H7 (cell line): ENCODE measurements around the gene SLC25A45. TPM values are rescaled to one million over a fixed set of nuclear protein-coding genes. Genes with fewer than 3 reads are reported as not detected.

ENCODE experiments used
- DNase-seq: peaks from one replicate; pipeline ENCODE4 v3.0.0; 2012
- H3K27me3 ChIP-seq: 2 replicates; pipeline ENCODE4 v1.6.0; 2011; ENCODE audit warnings: mild to moderate bottlenecking, low read length; ENCODE audit not compliant: control insufficient read depth, insufficient read depth
- H3K36me3 ChIP-seq: replicated peaks from 2 replicates; pipeline ENCODE4 v1.5.1; 2011; ENCODE audit warnings: low read length; ENCODE audit not compliant: control insufficient read depth, insufficient read depth
- H3K4me3 ChIP-seq: 2 replicates; pipeline ENCODE4 v1.5.1; 2011; ENCODE audit warnings: low read depth, mild to moderate bottlenecking, control low read depth, low read length, moderate library complexity; ENCODE audit not compliant: insufficient read depth
- total RNA-seq: library from RNA; depleted of rRNA; stranded (reverse); fragments of >200 nt; shearing (Covaris generic); gene quantifications from 2 replicates; pipeline ENCODE4 v1.2.3, GENCODE V29; 2014

SLC25A45 gene
- total RNA-seq, 1 experiment from 2014 or later: 0.73 TPM

DNA sequence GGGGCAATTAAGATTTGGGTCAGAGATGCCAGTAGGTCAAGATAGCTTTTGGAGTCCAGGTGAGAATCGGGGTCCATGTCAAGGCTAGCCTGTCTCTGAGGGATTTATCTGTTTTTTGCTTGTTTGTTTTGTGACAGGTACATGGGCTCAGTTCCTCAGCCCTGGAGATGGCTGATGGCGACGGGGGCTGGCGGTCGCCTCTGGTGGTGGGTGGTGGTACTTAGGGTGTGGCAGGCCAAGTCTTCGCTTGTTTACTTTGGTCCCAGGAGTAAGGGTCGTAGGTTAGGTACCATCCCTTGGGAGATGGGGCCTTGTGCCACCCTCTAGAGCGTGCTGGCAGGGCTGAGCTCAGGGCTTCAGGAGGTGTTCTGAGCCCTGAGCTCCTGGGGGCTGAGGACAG lies 4.7 kb downstream of the SLC25A45 start:
- Histone ChIP-seq H3K4me3 (no peak overlapping the region), H3K36me3 (no peaks in the 10 kb centered on the region), H3K27me3 (no peaks in the 10 kb centered on the region)
- peak; percentile 60 for DNase-seq

DNA sequence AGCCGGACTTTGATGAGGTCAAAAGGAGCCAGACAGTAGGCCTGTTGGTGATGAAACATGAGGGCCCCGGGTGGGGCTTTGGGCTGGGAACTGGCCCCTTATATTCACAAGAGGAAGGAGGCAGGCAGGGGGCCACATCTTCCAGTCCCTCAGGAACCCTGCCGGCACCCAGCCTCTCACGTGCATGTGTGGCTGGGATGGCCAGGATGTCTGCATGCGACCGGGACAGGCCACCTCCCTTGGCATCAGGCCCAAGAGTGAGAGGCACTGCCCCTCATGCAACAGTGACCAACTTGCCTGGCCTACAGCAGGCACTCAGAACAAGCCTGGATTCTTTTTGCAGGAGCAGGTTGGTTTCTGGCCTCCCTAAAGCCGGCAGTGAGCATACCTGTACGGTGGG lies 5.4 kb downstream of the SLC25A45 start:
- H3K4me3 ChIP-seq: no peak overlapping the region
- no peaks in the 10 kb centered on the region for H3K36me3 ChIP-seq
- no peak for DNase-seq
- H3K27me3 ChIP-seq: no peaks in the 10 kb centered on the region

DNA sequence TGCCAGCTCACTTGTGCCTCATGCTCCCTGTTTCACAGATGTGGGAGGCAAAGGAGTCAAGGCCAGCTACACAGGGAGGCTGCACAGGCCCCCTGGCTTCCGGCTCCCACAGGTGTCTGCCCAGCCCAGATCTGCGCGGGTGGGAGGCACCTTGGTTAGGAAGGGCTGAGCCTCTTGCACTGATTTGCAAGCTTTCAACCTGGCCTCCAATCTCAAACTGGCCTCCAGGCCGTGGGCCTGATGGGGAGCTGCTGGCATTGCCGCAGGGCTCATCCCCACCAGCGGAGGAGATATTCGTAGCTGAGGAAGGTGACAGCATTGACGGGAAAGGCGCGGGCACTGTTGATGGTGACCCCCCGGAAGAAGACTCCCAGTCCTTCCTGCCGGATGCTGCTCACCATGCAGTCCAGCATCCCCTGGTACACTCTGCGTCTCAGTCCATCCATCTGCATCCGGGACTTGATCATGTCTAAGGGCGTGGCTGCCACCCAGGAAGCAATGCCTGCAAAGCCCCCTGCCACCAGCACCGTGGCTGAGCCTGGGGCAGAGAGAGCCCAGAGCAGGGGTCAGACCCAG lies 6.2 kb downstream of the SLC25A45 start:
- H3K36me3 ChIP-seq: no peaks in the 10 kb centered on the region
- H3K4me3 ChIP-seq: no peak overlapping the region
- H3K27me3 ChIP-seq: no peaks in the 10 kb centered on the region
- DNase-seq: peak; percentile 35

DNA sequence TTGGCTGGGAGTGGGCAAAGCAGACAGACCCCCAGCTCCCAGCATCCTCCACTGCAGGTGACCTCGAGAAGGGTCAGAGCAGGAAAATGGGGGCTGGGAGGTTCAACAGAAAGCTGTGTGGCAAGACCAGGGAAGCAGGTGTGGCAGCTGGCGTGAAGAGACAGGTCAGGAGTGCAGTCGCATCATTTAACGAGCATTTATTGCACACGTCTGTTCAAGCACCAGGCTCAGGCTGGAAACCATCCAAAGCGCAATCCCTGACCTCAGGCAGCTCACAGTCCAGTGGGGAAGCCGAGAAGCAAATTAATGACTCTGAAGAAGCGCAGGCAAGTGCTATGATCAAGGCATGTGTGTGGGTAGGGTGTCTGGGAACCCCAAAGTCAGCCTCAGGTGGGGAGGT lies 7.4 kb downstream of the SLC25A45 start:
- DNase-seq: no peak
- H3K27me3 ChIP-seq: no peaks in the 10 kb centered on the region
- H3K36me3 ChIP-seq: no peaks in the 10 kb centered on the region
- no peak overlapping the region for H3K4me3 ChIP-seq

DNA sequence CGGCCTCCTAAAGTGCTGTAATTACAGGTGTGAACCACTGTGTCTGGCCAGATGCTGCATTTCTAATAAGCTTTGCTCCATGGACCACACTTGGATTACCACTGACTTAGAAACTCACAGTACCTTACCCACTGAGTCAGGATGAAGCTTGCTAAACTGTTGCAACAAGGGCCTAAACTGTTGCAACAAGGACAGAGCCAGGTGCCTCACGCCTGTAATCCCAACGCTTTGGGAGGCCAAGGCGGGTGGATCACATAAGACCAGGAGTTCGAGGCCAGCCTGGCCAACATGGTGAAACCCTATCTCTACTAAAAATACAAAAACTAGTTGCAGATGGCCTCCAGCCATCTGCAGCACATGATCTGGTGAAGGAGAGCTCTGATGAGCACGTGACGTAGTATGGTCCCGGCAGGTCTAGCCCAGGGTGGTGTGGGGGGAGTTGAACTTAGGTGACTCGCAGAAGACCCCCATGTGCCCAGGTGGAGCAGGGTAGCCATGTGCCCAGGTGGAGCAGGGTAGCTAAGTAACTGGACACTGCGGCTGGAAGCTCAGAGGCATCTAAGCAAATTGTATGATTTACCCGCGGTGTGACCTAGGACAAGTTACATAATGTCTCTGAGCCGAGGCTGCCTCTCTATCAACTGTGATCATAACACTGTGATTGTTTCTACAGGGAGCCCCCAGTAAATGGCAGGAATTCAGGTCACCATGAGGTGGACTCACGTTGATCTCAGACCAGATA lies 8.4 kb downstream of the SLC25A45 start:
- Histone ChIP-seq H3K27me3 (no peaks in the 10 kb centered on the region), H3K36me3 (no peaks in the 10 kb centered on the region), H3K4me3 (no peak overlapping the region)
- DNase-seq: no peak

DNA sequence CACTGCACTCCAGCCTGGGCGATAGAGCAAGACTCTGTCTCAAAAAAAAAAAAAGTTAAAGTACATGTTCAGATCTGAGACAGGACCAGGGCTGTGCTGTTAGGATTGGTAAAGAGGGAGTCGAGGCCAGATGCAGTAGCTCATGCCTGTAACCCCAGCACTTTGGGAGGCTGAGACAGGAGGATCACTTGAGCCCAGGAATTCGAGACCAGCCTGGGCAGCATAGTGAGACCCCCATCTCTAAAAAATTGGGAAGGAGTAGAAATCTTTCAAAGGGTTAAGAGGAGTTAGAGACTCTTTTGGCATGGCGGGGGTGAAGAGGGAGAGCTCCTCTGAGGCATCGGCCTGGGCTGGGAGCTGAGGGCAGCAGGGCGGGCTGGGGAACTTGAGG lies 11.8 kb downstream of the SLC25A45 start:
- no peak for DNase-seq
- Histone ChIP-seq H3K27me3 (no peaks in the 10 kb centered on the region), H3K4me3 (no peak overlapping the region), H3K36me3 (no peaks in the 10 kb centered on the region)

DNA sequence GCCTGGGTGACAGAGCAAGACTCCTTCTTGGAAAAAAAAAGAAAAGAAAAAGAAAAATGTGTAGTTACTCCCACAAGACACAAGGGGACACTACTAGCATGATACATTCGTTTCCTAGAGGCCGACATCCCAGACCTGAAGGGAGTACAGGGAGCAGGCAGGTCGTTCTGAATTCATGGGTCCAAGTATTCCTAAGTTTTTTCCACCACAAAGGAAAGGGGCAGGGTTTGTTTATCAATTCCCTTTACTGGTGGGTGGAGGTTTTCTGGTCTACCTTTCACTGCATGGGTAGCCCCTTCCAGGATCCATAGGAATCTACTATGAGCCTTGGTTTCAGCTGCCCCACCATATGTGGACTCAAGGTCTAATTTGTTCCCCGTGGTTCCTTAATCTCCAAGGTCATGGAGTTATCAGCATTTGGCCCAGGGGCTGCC lies 16.1 kb downstream of the SLC25A45 start:
- Histone ChIP-seq H3K36me3 (no peaks in the 10 kb centered on the region), H3K4me3 (no peak overlapping the region), H3K27me3 (no peaks in the 10 kb centered on the region)
- peak; percentile 94 for DNase-seq

DNA sequence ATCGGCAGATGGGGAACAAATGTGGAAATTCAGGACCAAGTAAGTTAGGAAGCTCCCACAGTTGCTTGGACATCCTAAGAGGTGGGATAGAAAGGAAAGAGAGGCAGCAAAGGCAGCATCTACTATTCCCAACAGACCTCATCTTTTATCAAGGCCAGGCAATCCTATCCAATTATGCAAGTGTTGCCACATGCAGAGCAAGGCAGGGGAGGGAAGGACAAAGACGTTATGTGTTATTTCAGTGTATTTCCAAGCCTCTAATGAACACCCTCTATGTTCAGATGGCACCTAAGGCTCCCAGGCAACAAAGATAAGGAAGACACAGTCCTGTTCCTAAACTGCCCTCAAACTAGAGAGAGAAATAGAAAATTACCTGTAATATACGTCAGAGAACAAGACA lies 18.7 kb downstream of the SLC25A45 start:
- no peak for DNase-seq
- no peaks in the 10 kb centered on the region for H3K27me3 ChIP-seq
- no peak overlapping the region for H3K4me3 ChIP-seq
- no peaks in the 10 kb centered on the region for H3K36me3 ChIP-seq

DNA sequence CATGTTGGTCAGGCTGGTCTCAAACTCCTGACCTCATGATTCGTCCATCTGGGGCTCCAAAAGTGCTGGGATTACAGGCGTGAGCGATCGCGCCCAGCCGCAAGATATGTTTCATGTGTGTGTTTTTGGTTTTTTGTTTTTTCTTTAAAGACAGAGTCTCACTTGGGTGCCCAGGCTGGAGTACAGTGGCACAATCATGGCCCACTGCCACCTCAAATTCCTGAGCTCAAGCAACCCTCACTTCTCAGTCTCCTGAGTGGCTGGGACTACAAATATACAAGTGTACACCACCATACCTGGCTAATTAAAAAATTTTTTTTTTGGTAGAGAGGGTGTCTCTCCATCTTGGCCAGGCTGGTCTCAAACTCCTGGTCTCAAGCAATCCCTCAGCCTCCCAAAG lies 19.5 kb downstream of the SLC25A45 start:
- no peak for DNase-seq
- H3K27me3 ChIP-seq: no peaks in the 10 kb centered on the region; the same call in 1 of the 2 replicates
- no peaks in the 10 kb centered on the region for H3K36me3 ChIP-seq
- H3K4me3 ChIP-seq: no peak overlapping the region

DNA sequence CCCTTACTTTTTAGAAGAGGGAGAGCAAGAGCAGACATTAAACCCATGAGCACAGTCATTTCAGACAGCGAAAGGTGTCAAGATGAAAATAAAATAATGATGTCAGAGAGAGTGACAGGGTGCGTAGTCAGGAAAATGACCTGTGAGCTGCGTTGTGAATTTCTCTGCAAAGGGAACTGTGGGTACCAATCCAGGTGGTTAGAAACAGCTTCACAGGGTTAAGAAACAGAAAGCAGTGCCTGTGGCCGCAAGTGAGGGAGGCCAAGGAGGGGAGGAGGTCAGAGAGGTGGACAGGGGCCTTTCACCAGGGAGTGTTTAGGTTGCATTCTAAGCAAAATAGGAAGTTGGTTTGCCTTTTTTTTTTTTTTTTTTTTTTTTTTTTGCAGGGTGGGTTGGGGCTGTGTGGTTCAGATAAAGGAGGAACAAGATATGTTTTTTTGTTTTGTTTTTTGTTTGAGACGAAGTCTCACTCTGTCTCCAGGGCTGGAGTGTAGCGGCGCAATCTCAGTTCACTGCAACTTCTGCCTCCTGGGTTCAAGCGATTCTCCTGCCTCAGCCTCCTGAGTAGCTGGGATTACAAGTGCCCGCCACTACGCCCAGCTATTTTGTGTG lies 20.0 kb downstream of the SLC25A45 start:
- peaks cover 2% of the 10 kb centered on the region for H3K27me3 ChIP-seq
- DNase-seq: no peak
- H3K4me3 ChIP-seq: no peak overlapping the region
- H3K36me3 ChIP-seq: no peaks in the 10 kb centered on the region

DNA sequence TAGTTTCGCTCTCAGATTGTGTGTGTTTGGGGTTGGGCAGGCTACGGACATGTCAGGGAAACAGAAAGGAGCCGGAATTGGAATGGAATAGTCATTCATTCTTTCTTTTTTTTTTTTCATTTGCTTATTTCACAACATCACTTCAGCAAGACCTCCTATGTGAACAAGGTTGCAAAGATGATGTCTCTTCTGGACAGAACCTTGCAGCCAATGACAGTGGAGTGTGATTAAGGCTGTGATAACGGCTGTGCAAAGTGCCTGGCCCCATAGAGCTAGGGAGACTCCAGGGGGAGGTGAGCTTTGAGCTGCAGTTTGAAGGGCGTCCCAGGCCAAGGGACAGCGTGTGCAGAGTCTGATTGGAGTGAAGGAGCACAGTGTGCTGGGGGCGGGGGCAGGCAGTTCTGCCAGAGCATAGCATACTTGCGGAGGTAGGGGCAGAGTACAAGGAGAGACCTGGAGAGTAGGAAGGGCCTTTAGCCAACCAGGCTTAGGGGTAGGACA lies 24.5 kb downstream of the SLC25A45 start:
- Histone ChIP-seq H3K36me3 (no peaks in the 10 kb centered on the region), H3K27me3 (peaks cover 27% of the 10 kb centered on the region), H3K4me3 (no peak overlapping the region)
- no peak for DNase-seq

DNA sequence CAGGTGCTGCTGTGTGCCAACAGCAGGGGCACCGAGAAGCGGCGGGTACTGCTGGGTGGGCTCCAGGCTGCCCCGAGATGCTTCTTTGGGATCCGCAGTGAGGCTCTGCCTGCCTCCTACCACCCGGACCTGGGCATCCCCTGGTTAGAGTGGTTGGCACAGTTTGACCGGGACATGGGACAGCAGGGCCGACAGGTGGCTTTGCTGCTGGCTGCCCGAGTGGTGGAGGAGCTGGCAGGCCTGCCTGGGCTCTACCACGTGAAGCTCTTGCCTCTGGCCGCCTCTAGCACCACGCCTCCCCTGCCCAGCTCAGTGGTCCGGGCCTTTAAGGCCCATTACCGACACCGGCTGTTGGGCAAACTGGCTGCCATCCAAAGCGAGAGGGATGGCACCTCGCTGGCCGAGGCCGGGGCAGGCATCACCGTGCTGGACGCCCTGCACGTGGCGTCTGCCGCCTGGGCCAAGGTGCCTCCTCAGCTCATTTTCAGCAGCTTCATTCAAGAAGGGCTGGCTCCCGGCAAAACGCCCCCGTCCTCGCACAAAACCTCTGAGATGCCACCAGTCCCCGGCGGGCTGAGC lies 26.0 kb downstream of the SLC25A45 start:
- H3K36me3 ChIP-seq: peaks cover 5% of the 10 kb centered on the region
- DNase-seq: no peak
- no peak overlapping the region for H3K4me3 ChIP-seq
- H3K27me3 ChIP-seq: peaks cover 27% of the 10 kb centered on the region

DNA sequence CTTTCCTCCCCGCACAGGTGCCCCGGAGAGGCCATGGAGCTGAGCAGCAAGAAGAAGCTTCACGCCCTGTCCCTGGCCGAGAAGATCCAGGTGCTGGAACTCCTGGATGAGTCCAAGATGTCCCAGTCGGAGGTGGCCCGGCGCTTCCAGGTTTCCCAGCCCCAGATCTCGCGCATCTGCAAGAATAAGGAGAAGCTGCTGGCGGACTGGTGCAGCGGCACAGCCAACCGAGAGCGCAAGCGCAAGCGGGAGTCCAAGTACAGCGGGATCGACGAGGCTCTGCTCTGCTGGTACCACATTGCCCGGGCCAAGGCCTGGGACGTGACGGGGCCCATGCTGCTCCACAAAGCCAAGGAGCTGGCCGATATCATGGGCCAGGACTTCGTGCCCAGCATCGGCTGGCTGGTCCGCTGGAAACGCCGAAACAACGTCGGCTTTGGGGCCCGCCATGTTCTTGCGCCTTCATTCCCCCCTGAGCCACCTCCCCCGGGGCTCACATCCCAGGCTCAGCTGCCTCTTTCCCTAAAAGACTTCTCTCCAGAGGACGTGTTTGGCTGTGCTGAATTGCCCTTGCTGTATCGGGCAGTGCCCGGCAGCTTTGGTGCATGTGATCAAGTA lies 26.6 kb downstream of the SLC25A45 start:
- H3K27me3 ChIP-seq: peaks cover 27% of the 10 kb centered on the region
- peak overlapping the region; percentile 70; the same call in 1 of the 2 replicates for H3K4me3 ChIP-seq
- peaks cover 5% of the 10 kb centered on the region for H3K36me3 ChIP-seq
- DNase-seq: peak; percentile 63

DNA sequence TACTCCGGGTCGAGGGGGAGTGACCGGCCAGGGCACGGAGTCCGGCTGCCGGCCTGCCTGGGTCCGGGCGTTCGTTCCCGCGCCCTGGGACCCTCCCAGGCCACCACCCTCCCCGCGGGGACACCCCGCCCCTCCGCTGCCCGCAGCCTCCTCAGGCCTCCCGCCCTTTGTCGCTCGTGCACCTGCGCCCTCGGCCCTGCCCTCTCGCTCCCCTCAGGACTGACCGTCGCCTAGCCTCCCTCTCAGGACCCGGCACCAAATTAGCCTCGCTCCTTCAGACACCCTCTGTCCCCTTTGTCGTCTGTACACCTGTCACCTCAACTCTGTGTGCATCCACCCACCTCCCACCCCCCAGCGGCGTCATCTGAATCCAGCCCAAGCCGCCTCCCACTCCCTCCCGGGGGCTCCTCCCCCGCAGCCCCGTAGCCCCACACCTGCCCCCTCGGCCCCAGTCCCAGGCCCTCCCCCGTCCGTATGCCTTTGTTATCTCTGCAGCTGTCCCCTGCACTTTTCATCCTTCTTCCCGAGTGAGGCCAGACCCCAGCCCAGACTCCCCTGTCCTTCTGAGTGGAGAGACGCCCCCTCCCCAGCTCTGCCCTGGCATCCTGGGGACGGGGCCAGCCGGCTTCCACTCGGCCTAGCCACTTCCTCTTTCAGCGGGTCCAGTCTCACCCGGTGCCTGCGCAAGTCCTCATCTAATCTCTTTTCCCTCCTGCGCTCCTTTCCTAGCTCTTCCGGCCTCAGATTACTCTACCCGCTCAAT lies 27.3 kb downstream of the SLC25A45 start:
- Histone ChIP-seq H3K27me3 (peaks cover 27% of the 10 kb centered on the region), H3K36me3 (peaks cover 7% of the 10 kb centered on the region), H3K4me3 (peak overlapping the region; percentile 70)
- DNase-seq: peak; percentile 92
